GM21723 (cell line): ENCODE measurements around the gene ZDHHC18.

Source experiments
- ATAC-seq: cut with Tn5 transposase; IDR thresholded peaks from one replicate; pipeline ENCODE4 v1.9.1; 2021; ENCODE audit warnings: mild to moderate bottlenecking, moderate library complexity; ENCODE audit not compliant: unreplicated experiment

Gene ZDHHC18

GRCh38 chr1:26897351-26897750, 70.9 kb downstream of the ZDHHC18 start:
- ATAC-seq = no peak

- peak; percentile 73 for ATAC-seq
Measured at GRCh38 chr1:26900001-26900814, 73.7 kb downstream of the ZDHHC18 start, which contains the start of gene GPATCH3. GPATCH3 (minus strand) TSS chr1:26900467; CDS start chr1:26900442, 25 bp downstream.

DNA sequence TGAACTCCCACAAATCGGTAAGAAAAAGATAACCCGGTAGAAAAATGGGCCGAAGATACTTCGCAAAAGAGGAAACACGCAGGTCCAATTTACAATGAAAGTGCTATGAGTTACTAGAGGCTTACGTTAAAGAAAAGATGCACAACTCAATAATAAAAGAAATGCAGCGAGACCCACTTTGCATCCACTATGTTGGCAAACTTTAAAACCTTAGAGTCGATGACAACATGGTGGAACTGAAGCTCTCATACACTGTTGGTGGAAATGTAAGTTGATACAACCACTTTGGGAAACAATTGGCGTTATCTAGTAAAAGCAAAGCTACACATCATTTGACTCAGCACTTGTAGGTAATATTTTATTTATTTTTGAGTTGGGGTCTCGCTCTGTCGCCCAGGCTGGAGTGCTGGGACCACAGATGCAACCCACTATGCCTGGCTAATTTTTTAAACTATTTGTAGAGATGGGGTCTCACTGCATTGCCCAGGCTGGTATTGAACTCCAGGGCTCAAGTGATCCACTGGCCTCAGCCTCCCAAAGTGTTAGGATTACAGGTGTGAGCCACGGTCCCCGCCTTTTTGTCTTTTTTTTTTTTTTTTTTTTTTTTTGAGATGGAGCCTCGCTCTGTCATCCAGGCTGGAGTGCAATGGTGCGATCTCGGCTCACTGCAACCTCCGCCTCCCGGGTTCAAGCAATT, 74.5 kb downstream of the ZDHHC18 start:
- ATAC-seq = no peak
